ENCODE measurements around the gene BRWD1.

DNA sequence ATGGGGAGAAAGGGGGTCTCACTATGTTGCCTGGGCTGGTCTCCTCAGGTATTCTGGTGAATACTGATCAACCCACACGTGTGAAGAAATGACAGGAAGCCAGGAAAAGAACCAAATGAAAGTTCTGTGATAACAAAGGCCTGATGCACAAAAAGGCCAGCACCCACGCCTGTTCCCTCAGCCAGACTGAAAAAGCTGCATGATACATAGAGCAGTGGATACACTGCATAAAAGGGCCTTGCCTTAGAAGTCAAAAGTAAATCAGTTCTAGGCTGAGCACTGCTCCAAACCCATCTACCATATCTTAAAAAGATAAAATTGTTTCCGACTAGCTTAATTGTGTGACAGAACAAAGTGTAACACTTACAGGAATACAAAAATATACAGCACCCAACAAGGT, 93.3 kb downstream of the BRWD1 start:
- no peak for TF ChIP-seq POLR2A (IDR thresholded peaks at IDR 0.05)
- TF ChIP-seq, protein P1, sequence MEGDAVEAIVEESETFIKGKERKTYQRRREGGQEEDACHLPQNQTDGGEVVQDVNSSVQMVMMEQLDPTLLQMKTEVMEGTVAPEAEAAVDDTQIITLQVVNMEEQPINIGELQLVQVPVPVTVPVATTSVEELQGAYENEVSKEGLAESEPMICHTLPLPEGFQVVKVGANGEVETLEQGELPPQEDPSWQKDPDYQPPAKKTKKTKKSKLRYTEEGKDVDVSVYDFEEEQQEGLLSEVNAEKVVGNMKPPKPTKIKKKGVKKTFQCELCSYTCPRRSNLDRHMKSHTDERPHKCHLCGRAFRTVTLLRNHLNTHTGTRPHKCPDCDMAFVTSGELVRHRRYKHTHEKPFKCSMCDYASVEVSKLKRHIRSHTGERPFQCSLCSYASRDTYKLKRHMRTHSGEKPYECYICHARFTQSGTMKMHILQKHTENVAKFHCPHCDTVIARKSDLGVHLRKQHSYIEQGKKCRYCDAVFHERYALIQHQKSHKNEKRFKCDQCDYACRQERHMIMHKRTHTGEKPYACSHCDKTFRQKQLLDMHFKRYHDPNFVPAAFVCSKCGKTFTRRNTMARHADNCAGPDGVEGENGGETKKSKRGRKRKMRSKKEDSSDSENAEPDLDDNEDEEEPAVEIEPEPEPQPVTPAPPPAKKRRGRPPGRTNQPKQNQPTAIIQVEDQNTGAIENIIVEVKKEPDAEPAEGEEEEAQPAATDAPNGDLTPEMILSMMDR (IDR thresholded peaks at IDR 0.05): no peak
